Measurements from ENCODE around the gene OR9Q1.
"Not testable (repeated sequence)": the region's sequence is repeated elsewhere in the genome, so short reads cannot be mapped to it uniquely, and the experiment has no call there.

The OR9Q1 gene

GRCh38 chr11:58000021-58000420, 23.7 kb upstream of the OR9Q1 start:
- not testable (repeated sequence) for H3K9me3 ChIP-seq (ENCODE audit: control insufficient read depth, insufficient read depth, low read length); H3K27me3 ChIP-seq (ENCODE audit: control insufficient read depth, insufficient read depth, low read length); H3K36me3 ChIP-seq (ENCODE audit: control insufficient read depth, insufficient read depth, low read length); H3K4me1 ChIP-seq (ENCODE audit: control insufficient read depth, insufficient read depth, low read length); H3K4me3 ChIP-seq (ENCODE audit: low read depth, low read length); H3K9ac ChIP-seq (ENCODE audit: low read depth, low read length)

DNA sequence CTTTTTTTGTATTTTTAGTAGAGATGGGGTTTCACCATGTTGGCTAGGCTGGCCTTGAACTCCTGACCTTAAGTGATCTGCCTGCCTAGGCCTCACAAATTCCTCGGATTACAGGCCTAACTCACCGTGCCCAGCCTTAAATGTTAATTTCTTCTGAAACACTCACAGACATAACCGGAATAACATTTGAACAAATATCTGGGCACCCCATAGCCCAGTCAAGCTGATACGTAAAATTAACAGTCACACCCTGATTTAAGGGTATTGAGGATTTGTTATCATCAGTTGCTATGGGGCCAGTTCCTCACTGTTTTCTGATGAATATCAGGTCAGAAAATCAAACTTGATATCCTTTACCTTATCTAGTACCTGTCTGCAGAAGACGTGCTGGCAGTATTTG, 23.0 kb upstream of the OR9Q1 start:
- H3K9me3 ChIP-seq (ENCODE audit: control insufficient read depth, insufficient read depth, low read length) = no peaks in the 10 kb centered on the region
- no peaks in the 10 kb centered on the region for H3K27me3 ChIP-seq (ENCODE audit: control insufficient read depth, insufficient read depth, low read length)
- no peaks in the 10 kb centered on the region for H3K4me1 ChIP-seq (ENCODE audit: control insufficient read depth, insufficient read depth, low read length)
- no peak overlapping the region for H3K9ac ChIP-seq (ENCODE audit: low read depth, low read length)
- no peaks in the 10 kb centered on the region for H3K36me3 ChIP-seq (ENCODE audit: control insufficient read depth, insufficient read depth, low read length)
- no peak overlapping the region for H3K4me3 ChIP-seq (ENCODE audit: low read depth, low read length)

GRCh38 chr11:58003036-58003435, 20.6 kb upstream of the OR9Q1 start:
- H3K4me1 ChIP-seq (ENCODE audit: control insufficient read depth, insufficient read depth, low read length) = no peaks in the 10 kb centered on the region
- no peaks in the 10 kb centered on the region for H3K9me3 ChIP-seq (ENCODE audit: control insufficient read depth, insufficient read depth, low read length)
- H3K27me3 ChIP-seq (ENCODE audit: control insufficient read depth, insufficient read depth, low read length) = no peaks in the 10 kb centered on the region
- no peaks in the 10 kb centered on the region for H3K36me3 ChIP-seq (ENCODE audit: control insufficient read depth, insufficient read depth, low read length)
- no peak overlapping the region for H3K9ac ChIP-seq (ENCODE audit: low read depth, low read length)
- H3K4me3 ChIP-seq (ENCODE audit: low read depth, low read length) = no peak overlapping the region

DNA sequence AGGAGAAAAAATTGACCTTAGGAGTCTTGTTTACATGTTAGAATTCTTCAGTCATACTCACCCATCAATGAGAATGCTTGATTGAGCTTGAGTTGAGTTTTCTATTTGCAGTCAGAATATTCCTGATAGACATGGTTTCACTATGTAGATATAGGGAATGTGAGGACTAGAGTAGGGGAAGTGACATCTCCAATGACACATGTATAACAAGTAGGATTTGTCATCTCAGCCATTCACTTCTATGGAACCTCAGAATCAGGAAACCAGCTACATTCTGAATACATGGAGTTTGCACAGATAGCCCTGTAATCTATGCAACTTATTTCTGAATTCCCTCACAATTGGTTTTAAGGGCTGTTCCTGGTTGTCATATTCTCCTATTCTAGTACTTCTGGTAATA, 20.1 kb upstream of the OR9Q1 start:
- Histone ChIP-seq H3K27me3 (ENCODE audit: control insufficient read depth, insufficient read depth, low read length) (no peaks in the 10 kb centered on the region), H3K4me1 (ENCODE audit: control insufficient read depth, insufficient read depth, low read length) (no peaks in the 10 kb centered on the region), H3K4me3 (ENCODE audit: low read depth, low read length) (no peak overlapping the region), H3K9me3 (ENCODE audit: control insufficient read depth, insufficient read depth, low read length) (no peaks in the 10 kb centered on the region), H3K9ac (ENCODE audit: low read depth, low read length) (no peak overlapping the region), H3K36me3 (ENCODE audit: control insufficient read depth, insufficient read depth, low read length) (no peaks in the 10 kb centered on the region)

DNA sequence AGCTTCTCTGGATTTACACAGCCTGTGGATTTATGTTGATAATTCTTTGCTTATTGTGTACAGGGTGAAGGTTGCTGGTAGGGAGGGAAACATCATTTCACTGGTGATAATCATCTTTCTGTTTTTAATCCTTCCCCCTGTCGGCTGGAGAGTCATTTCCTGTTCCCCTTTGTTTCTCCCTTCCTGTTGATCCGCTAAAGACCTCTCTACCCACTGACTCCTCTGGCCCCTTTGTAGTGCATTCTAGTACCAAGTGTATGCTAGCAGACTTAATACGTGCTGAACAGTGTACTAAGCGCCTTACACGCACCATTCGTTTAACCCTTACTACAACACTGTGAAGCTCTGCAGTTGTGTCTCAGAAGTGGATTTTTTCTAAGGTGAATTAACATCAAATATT, 19.0 kb upstream of the OR9Q1 start:
- Histone ChIP-seq H3K27me3 (ENCODE audit: control insufficient read depth, insufficient read depth, low read length) (no peaks in the 10 kb centered on the region), H3K9ac (ENCODE audit: low read depth, low read length) (no peak overlapping the region), H3K36me3 (ENCODE audit: control insufficient read depth, insufficient read depth, low read length) (no peaks in the 10 kb centered on the region), H3K4me3 (ENCODE audit: low read depth, low read length) (no peak overlapping the region), H3K4me1 (ENCODE audit: control insufficient read depth, insufficient read depth, low read length) (no peaks in the 10 kb centered on the region), H3K9me3 (ENCODE audit: control insufficient read depth, insufficient read depth, low read length) (no peaks in the 10 kb centered on the region)

DNA sequence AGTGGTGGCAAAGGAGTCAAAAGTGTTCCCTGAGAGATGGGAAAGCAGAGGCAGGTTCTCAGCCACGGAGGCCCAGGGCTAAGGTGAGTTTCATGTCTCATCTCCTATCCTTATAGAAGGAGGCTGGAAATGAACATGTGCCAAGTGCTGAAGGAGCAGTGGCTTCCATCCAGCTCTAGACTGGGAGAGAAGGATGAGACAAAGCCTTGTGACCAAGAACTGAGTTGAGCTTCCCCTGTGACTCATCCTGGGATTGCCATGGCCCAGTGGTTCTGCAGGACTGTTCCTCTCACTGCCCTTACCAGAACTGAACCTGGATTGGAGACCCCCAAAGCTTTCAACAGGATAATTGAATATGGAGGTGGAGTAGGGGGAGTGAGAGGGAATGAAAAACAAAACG, 16.7 kb upstream of the OR9Q1 start:
- Histone ChIP-seq H3K4me1 (ENCODE audit: control insufficient read depth, insufficient read depth, low read length) (no peaks in the 10 kb centered on the region), H3K9me3 (ENCODE audit: control insufficient read depth, insufficient read depth, low read length) (no peaks in the 10 kb centered on the region), H3K4me3 (ENCODE audit: low read depth, low read length) (no peak overlapping the region), H3K36me3 (ENCODE audit: control insufficient read depth, insufficient read depth, low read length) (no peaks in the 10 kb centered on the region), H3K9ac (ENCODE audit: low read depth, low read length) (no peak overlapping the region), H3K27me3 (ENCODE audit: control insufficient read depth, insufficient read depth, low read length) (no peaks in the 10 kb centered on the region)

- no peaks in the 10 kb centered on the region for H3K27me3 ChIP-seq (ENCODE audit: control insufficient read depth, insufficient read depth, low read length)
- no peaks in the 10 kb centered on the region for H3K4me1 ChIP-seq (ENCODE audit: control insufficient read depth, insufficient read depth, low read length)
- H3K9me3 ChIP-seq (ENCODE audit: control insufficient read depth, insufficient read depth, low read length) = no peaks in the 10 kb centered on the region
- no peak overlapping the region for H3K9ac ChIP-seq (ENCODE audit: low read depth, low read length)
- H3K4me3 ChIP-seq (ENCODE audit: low read depth, low read length) = no peak overlapping the region
- H3K36me3 ChIP-seq (ENCODE audit: control insufficient read depth, insufficient read depth, low read length) = no peaks in the 10 kb centered on the region
Measured at GRCh38 chr11:58011771-58012170, 11.9 kb upstream of the OR9Q1 start.

DNA sequence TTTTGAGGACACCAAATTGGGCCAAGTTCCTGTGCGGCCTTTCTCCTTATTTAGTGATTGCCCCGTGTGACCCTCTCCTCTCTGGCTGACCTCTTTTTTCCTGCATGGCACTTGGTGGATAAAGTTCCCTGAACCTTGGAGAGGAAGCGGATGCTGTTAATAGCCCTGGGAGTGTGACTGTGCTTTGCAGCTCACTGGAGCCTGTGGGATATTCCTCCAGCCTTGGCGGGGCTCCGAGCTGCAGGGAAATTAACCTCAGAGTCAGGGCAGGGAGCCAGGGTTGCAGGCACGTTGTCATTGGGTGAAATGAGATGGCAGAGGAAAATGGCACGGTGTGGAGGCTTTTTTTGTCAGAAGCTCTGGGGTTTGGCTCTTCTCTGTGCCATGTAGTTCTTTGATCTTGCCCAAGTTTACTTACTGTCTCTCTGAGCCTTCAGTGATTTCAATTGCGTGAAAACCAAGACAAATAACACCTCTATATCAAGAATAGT, 965 bp downstream of the OR9Q1 start:
- no peak overlapping the region for H3K4me3 ChIP-seq (ENCODE audit: low read depth, low read length)
- no peaks in the 10 kb centered on the region for H3K4me1 ChIP-seq (ENCODE audit: control insufficient read depth, insufficient read depth, low read length)
- no peaks in the 10 kb centered on the region for H3K27me3 ChIP-seq (ENCODE audit: control insufficient read depth, insufficient read depth, low read length)
- no peak overlapping the region for H3K9ac ChIP-seq (ENCODE audit: low read depth, low read length)
- no peaks in the 10 kb centered on the region for H3K9me3 ChIP-seq (ENCODE audit: control insufficient read depth, insufficient read depth, low read length)
- no peaks in the 10 kb centered on the region for H3K36me3 ChIP-seq (ENCODE audit: control insufficient read depth, insufficient read depth, low read length)

DNA sequence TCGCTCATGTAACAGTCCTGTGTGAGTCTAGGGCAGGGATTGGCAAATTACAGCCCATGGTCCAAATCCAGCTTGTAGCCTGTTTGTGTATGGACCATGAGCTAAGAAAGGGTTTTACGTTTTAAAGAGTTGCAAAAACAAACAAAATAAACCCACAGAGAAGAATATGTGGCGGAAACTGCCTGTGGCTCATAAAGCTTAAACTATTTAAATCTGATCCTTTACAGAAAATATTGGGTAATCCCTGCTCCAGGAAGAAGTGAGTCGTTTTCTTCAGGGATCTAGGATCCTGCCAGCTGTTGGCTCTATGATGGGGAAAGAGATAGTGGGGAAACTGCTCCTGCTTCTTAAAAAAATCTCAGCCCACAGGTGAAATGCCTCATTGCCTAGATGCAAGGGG, 3.7 kb downstream of the OR9Q1 start:
- Histone ChIP-seq H3K27me3 (ENCODE audit: control insufficient read depth, insufficient read depth, low read length) (no peaks in the 10 kb centered on the region), H3K4me3 (ENCODE audit: low read depth, low read length) (no peak overlapping the region), H3K9me3 (ENCODE audit: control insufficient read depth, insufficient read depth, low read length) (no peaks in the 10 kb centered on the region), H3K9ac (ENCODE audit: low read depth, low read length) (no peak overlapping the region), H3K4me1 (ENCODE audit: control insufficient read depth, insufficient read depth, low read length) (no peaks in the 10 kb centered on the region), H3K36me3 (ENCODE audit: control insufficient read depth, insufficient read depth, low read length) (no peaks in the 10 kb centered on the region)

DNA sequence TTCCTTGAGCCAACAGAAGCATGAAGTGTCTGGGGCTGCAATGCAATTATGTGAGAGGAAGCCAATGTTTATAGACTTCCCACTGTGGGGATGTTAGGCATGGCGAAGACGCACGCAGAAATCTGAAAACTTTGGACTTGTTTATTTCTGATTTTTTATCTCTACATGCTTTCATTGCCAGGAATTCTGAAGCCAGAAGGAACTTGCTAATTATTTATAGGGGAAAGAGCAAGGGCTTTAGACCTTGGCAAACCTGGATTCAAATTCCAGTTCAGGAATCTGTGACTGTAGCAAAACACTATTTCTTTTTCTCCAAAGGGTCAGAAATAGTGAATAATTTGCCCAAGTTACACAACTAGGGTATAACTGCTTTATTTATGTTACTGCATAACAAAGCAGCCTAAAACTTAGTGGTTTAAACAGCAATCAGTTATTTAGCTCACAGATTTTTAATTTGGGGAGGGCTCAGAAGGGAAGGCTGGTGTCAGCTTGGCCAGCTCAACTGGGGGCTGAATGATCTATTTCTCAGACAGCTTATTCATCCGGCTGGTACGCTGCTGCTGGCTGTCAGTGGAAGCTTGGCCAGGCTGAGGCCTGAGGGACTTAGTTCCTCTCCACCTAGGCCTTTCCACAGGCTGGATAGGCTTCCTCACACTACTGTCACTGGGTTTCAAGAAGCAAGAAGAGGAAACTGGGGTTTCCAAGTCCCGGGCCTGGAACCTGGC, 5.2 kb downstream of the OR9Q1 start:
- Histone ChIP-seq H3K9ac (ENCODE audit: low read depth, low read length) (no peak overlapping the region), H3K36me3 (ENCODE audit: control insufficient read depth, insufficient read depth, low read length) (no peaks in the 10 kb centered on the region), H3K4me1 (ENCODE audit: control insufficient read depth, insufficient read depth, low read length) (no peaks in the 10 kb centered on the region), H3K9me3 (ENCODE audit: control insufficient read depth, insufficient read depth, low read length) (no peaks in the 10 kb centered on the region), H3K27me3 (ENCODE audit: control insufficient read depth, insufficient read depth, low read length) (no peaks in the 10 kb centered on the region), H3K4me3 (ENCODE audit: low read depth, low read length) (no peak overlapping the region)

DNA sequence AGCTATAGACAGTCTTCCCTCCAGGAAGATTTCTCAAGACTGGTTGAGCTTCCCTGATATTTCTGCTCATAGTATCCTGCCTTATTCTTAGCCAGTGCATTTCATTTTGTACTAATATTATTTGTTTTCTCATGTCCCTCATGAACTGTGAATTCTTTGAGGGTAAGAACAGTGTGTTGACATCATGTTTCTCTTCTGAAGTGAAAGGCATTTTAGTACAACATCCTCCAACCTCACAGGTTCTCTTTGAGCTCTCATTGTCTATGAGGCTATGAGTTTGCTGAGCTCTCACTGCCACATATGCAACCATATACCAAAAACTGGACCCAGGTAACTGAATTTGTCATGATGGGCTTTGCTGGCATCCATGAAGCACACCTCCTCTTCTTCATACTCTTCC, 7.0 kb downstream of the OR9Q1 start, which contains the start of gene OR6Q1:
TSS of gene OR6Q1 (plus strand) at position 301 of the 400 bp plus-strand sequence. CDS start at position 301, 0 bp downstream.
- H3K9ac ChIP-seq (ENCODE audit: low read depth, low read length) = no peak within 1 kb of the TSS
- no peaks in the 10 kb centered on the region for H3K27me3 ChIP-seq (ENCODE audit: control insufficient read depth, insufficient read depth, low read length)
- no peaks in the 10 kb centered on the region for H3K4me1 ChIP-seq (ENCODE audit: control insufficient read depth, insufficient read depth, low read length)
- no peaks in the 10 kb centered on the region for H3K36me3 ChIP-seq (ENCODE audit: control insufficient read depth, insufficient read depth, low read length)
- H3K4me3 ChIP-seq (ENCODE audit: low read depth, low read length) = no peak within 1 kb of the TSS
- H3K9me3 ChIP-seq (ENCODE audit: control insufficient read depth, insufficient read depth, low read length) = no peaks in the 10 kb centered on the region

GRCh38 chr11:58034471-58034870, 10.8 kb downstream of the OR9Q1 start:
- Histone ChIP-seq H3K9me3 (ENCODE audit: control insufficient read depth, insufficient read depth, low read length) (no peaks in the 10 kb centered on the region), H3K36me3 (ENCODE audit: control insufficient read depth, insufficient read depth, low read length) (no peaks in the 10 kb centered on the region), H3K27me3 (ENCODE audit: control insufficient read depth, insufficient read depth, low read length) (no peaks in the 10 kb centered on the region), H3K9ac (ENCODE audit: low read depth, low read length) (no peak overlapping the region), H3K4me1 (ENCODE audit: control insufficient read depth, insufficient read depth, low read length) (no peaks in the 10 kb centered on the region), H3K4me3 (ENCODE audit: low read depth, low read length) (no peak overlapping the region)
